ENCODE results near the gene ALPK3.

ALPK3 gene

DNA sequence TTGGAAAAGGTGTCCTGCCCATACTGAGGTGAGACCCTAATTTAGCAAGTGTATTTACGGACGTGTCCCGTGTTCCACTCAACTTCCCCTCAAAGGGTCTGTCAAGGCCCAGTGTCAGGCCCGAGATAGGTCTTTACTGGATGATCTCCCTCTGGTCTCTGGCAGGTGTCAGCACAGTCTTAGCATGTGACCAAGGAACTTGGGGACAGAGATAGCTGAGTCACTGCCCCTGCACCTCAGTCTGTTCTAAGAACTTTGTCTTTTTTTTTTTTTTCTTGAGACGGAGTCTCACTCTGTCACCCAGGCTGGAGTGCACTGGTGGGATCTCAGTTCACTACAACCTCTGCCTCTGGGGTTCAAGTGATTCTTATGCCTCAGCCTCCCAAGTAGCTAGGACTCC lies 32.1 kb upstream of the ALPK3 start:
- H3K4me3 ChIP-seq (ENCODE audit: low read length): no peak overlapping the region
- H3K4me1 ChIP-seq (ENCODE audit: control insufficient read depth, low read depth, low read length): peaks cover 5% of the 10 kb centered on the region
- H3K9ac ChIP-seq (ENCODE audit: low read length): no peak overlapping the region
- H3K9me3 ChIP-seq (ENCODE audit: control insufficient read depth, low read depth, low read length): no peaks in the 10 kb centered on the region
- no peaks in the 10 kb centered on the region for H3K27me3 ChIP-seq (ENCODE audit: control insufficient read depth, insufficient read depth, low read length)
- H3K27ac ChIP-seq (ENCODE audit: low read length): no peak overlapping the region
- peaks cover 33% of the 10 kb centered on the region for H3K36me3 ChIP-seq (ENCODE audit: control insufficient read depth, low read depth, low read length)

GRCh38 chr15:84788500-84788899 lies 28.7 kb upstream of the ALPK3 start:
- no peaks in the 10 kb centered on the region for H3K27me3 ChIP-seq (ENCODE audit: control insufficient read depth, insufficient read depth, low read length)
- no peak overlapping the region for H3K27ac ChIP-seq (ENCODE audit: low read length)
- H3K9ac ChIP-seq (ENCODE audit: low read length): no peak overlapping the region
- H3K36me3 ChIP-seq (ENCODE audit: control insufficient read depth, low read depth, low read length): peaks cover 31% of the 10 kb centered on the region
- peaks cover 5% of the 10 kb centered on the region for H3K4me1 ChIP-seq (ENCODE audit: control insufficient read depth, low read depth, low read length)
- no peak overlapping the region for H3K4me3 ChIP-seq (ENCODE audit: low read length)
- H3K9me3 ChIP-seq (ENCODE audit: control insufficient read depth, low read depth, low read length): no peaks in the 10 kb centered on the region

DNA sequence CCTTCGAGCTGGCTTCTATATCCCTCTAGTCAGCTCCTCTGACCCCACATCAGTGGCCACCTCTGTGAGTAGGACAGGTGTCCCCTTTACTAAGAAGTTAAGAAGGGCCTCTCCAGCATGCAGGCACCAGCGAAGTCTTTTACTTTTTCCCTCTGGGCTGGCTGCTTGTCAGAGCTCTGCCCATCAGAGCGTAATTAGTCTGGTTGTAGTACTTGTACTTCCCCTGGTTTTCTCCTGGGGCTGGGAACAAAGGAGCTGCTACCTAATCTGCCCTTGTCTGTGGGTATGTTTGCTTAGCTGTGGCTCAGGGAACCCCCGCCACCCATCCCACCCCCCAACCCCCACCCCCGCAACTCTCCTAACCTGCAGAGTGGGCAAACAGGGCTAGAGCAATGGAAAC lies 27.4 kb upstream of the ALPK3 start:
- Histone ChIP-seq H3K27ac (ENCODE audit: low read length) (no peak overlapping the region), H3K4me1 (ENCODE audit: control insufficient read depth, low read depth, low read length) (peaks cover 5% of the 10 kb centered on the region), H3K36me3 (ENCODE audit: control insufficient read depth, low read depth, low read length) (peaks cover 23% of the 10 kb centered on the region), H3K4me3 (ENCODE audit: low read length) (no peak overlapping the region), H3K9ac (ENCODE audit: low read length) (no peak overlapping the region), H3K27me3 (ENCODE audit: control insufficient read depth, insufficient read depth, low read length) (no peaks in the 10 kb centered on the region), H3K9me3 (ENCODE audit: control insufficient read depth, low read depth, low read length) (no peaks in the 10 kb centered on the region)

GRCh38 chr15:84790676-84791075 lies 26.5 kb upstream of the ALPK3 start:
- Histone ChIP-seq H3K9me3 (ENCODE audit: control insufficient read depth, low read depth, low read length) (no peaks in the 10 kb centered on the region), H3K27ac (ENCODE audit: low read length) (no peak overlapping the region), H3K9ac (ENCODE audit: low read length) (no peak overlapping the region), H3K36me3 (ENCODE audit: control insufficient read depth, low read depth, low read length) (peaks cover 19% of the 10 kb centered on the region), H3K27me3 (ENCODE audit: control insufficient read depth, insufficient read depth, low read length) (no peaks in the 10 kb centered on the region), H3K4me1 (ENCODE audit: control insufficient read depth, low read depth, low read length) (peaks cover 5% of the 10 kb centered on the region), H3K4me3 (ENCODE audit: low read length) (no peak overlapping the region)

DNA sequence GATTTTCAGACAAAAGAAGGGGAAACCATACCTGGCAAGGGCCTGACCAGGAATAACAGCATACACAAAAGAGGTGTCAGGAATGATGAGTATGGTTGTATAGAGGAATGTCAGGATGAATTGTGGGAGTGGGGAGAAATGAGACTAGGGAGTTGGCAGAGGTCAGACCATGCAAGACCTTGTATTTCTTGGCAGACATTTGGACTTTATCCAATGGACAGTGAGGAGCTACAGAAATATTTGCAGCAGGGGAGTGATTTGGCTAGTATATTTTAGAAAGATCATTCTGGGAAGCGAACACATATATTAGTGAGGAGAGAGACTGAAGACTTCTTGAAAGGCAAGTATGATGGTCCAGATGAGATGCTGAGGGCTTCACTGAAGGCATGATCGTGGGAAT lies 25.4 kb upstream of the ALPK3 start:
- Histone ChIP-seq H3K4me3 (ENCODE audit: low read length) (no peak overlapping the region), H3K9me3 (ENCODE audit: control insufficient read depth, low read depth, low read length) (no peaks in the 10 kb centered on the region), H3K27ac (ENCODE audit: low read length) (no peak overlapping the region), H3K36me3 (ENCODE audit: control insufficient read depth, low read depth, low read length) (peaks cover 16% of the 10 kb centered on the region), H3K27me3 (ENCODE audit: control insufficient read depth, insufficient read depth, low read length) (no peaks in the 10 kb centered on the region), H3K4me1 (ENCODE audit: control insufficient read depth, low read depth, low read length) (peaks cover 5% of the 10 kb centered on the region), H3K9ac (ENCODE audit: low read length) (no peak overlapping the region)

DNA sequence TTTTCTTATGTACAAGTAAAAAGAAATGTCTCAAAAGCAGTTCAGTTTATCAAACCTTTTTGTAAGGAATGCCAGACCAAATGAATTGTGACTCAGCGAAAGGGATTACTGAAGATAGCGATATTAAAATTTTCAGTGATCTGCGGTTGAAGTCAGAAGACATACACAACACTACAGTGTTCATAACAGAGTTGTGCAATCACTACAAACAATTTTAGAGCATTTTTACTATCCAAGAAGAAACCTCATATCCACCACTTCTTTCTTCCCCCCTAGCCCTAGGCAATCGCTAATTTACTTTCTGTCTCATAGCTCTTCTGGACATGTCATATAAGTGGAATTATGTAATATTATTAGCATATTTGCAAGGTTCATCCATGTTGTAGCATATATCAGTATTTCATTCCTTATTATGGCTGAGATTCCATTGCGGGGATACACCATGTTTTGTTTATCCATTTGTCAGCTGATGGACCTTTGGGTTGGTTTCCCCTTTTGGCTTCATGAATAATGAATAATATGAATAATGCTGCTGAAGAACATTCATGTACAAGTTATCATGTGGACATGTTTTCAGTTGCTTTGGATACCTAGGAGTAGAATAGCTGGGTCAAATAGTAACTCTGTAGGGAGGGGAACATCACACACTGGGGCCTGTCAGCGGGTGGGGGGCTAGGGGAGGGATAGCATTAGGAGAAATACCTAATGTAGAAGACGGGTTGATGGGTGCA lies 23.6 kb upstream of the ALPK3 start:
- H3K27ac ChIP-seq (ENCODE audit: low read length): no peak overlapping the region
- H3K27me3 ChIP-seq (ENCODE audit: control insufficient read depth, insufficient read depth, low read length): no peaks in the 10 kb centered on the region
- no peak overlapping the region for H3K9ac ChIP-seq (ENCODE audit: low read length)
- no peak overlapping the region for H3K4me3 ChIP-seq (ENCODE audit: low read length)
- H3K9me3 ChIP-seq (ENCODE audit: control insufficient read depth, low read depth, low read length): no peaks in the 10 kb centered on the region
- peaks cover 17% of the 10 kb centered on the region for H3K36me3 ChIP-seq (ENCODE audit: control insufficient read depth, low read depth, low read length)
- peaks cover 5% of the 10 kb centered on the region for H3K4me1 ChIP-seq (ENCODE audit: control insufficient read depth, low read depth, low read length)

- no peak overlapping the region for H3K4me3 ChIP-seq (ENCODE audit: low read length)
- no peak overlapping the region for H3K9ac ChIP-seq (ENCODE audit: low read length)
- H3K27ac ChIP-seq (ENCODE audit: low read length): no peak overlapping the region
- no peaks in the 10 kb centered on the region for H3K9me3 ChIP-seq (ENCODE audit: control insufficient read depth, low read depth, low read length)
- peaks cover 23% of the 10 kb centered on the region for H3K36me3 ChIP-seq (ENCODE audit: control insufficient read depth, low read depth, low read length)
- no peaks in the 10 kb centered on the region for H3K27me3 ChIP-seq (ENCODE audit: control insufficient read depth, insufficient read depth, low read length)
- peaks cover 5% of the 10 kb centered on the region for H3K4me1 ChIP-seq (ENCODE audit: control insufficient read depth, low read depth, low read length)
Observed at GRCh38 chr15:84794162-84794547, 23.0 kb upstream of the ALPK3 start.

GRCh38 chr15:84795186-84795585 lies 22.0 kb upstream of the ALPK3 start:
- Histone ChIP-seq H3K9ac (ENCODE audit: low read length) (no peak overlapping the region), H3K9me3 (ENCODE audit: control insufficient read depth, low read depth, low read length) (no peaks in the 10 kb centered on the region), H3K36me3 (ENCODE audit: control insufficient read depth, low read depth, low read length) (peaks cover 33% of the 10 kb centered on the region), H3K4me1 (ENCODE audit: control insufficient read depth, low read depth, low read length) (no peaks in the 10 kb centered on the region), H3K4me3 (ENCODE audit: low read length) (no peak overlapping the region), H3K27ac (ENCODE audit: low read length) (no peak overlapping the region), H3K27me3 (ENCODE audit: control insufficient read depth, insufficient read depth, low read length) (no peaks in the 10 kb centered on the region)

DNA sequence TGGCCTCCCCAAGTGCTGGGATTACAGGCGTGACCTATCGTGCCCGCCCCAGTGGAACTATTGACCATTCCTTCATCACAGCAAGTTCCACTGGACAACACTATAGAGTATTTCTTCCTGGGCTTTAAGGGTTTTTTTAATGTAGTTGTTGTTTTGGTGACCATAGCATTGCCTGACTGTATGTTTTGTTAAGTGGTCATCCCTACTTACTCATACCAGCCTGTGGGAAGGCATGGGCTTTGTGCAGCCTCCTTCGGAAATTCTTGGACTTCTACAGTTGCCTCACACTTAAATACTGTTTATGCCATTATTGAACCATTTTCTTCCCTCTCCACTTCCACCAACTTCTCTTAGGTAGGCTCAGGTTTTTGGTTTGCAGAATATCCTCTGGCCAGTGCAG lies 19.9 kb upstream of the ALPK3 start:
- no peak overlapping the region for H3K9ac ChIP-seq (ENCODE audit: low read length)
- peaks cover 33% of the 10 kb centered on the region for H3K36me3 ChIP-seq (ENCODE audit: control insufficient read depth, low read depth, low read length)
- H3K27ac ChIP-seq (ENCODE audit: low read length): no peak overlapping the region
- no peaks in the 10 kb centered on the region for H3K4me1 ChIP-seq (ENCODE audit: control insufficient read depth, low read depth, low read length)
- H3K27me3 ChIP-seq (ENCODE audit: control insufficient read depth, insufficient read depth, low read length): no peaks in the 10 kb centered on the region
- H3K9me3 ChIP-seq (ENCODE audit: control insufficient read depth, low read depth, low read length): no peaks in the 10 kb centered on the region
- no peak overlapping the region for H3K4me3 ChIP-seq (ENCODE audit: low read length)

GRCh38 chr15:84797801-84798200 lies 19.4 kb upstream of the ALPK3 start:
- H3K36me3 ChIP-seq (ENCODE audit: control insufficient read depth, low read depth, low read length): peaks cover 32% of the 10 kb centered on the region
- no peak overlapping the region for H3K9ac ChIP-seq (ENCODE audit: low read length)
- H3K27ac ChIP-seq (ENCODE audit: low read length): no peak overlapping the region
- H3K27me3 ChIP-seq (ENCODE audit: control insufficient read depth, insufficient read depth, low read length): no peaks in the 10 kb centered on the region
- no peaks in the 10 kb centered on the region for H3K4me1 ChIP-seq (ENCODE audit: control insufficient read depth, low read depth, low read length)
- no peaks in the 10 kb centered on the region for H3K9me3 ChIP-seq (ENCODE audit: control insufficient read depth, low read depth, low read length)
- H3K4me3 ChIP-seq (ENCODE audit: low read length): no peak overlapping the region

GRCh38 chr15:84798436-84798946 lies 18.7 kb upstream of the ALPK3 start:
- H3K27ac ChIP-seq (ENCODE audit: low read length): no peak overlapping the region
- peaks cover 30% of the 10 kb centered on the region for H3K36me3 ChIP-seq (ENCODE audit: control insufficient read depth, low read depth, low read length)
- H3K27me3 ChIP-seq (ENCODE audit: control insufficient read depth, insufficient read depth, low read length): no peaks in the 10 kb centered on the region
- H3K4me3 ChIP-seq (ENCODE audit: low read length): no peak overlapping the region
- H3K9me3 ChIP-seq (ENCODE audit: control insufficient read depth, low read depth, low read length): no peaks in the 10 kb centered on the region
- no peaks in the 10 kb centered on the region for H3K4me1 ChIP-seq (ENCODE audit: control insufficient read depth, low read depth, low read length)
- no peak overlapping the region for H3K9ac ChIP-seq (ENCODE audit: low read length)

GRCh38 chr15:84799511-84800187 lies 17.5 kb upstream of the ALPK3 start:
- no peaks in the 10 kb centered on the region for H3K9me3 ChIP-seq (ENCODE audit: control insufficient read depth, low read depth, low read length)
- no peak overlapping the region for H3K9ac ChIP-seq (ENCODE audit: low read length)
- no peaks in the 10 kb centered on the region for H3K4me1 ChIP-seq (ENCODE audit: control insufficient read depth, low read depth, low read length)
- H3K27me3 ChIP-seq (ENCODE audit: control insufficient read depth, insufficient read depth, low read length): no peaks in the 10 kb centered on the region
- peaks cover 30% of the 10 kb centered on the region for H3K36me3 ChIP-seq (ENCODE audit: control insufficient read depth, low read depth, low read length)
- no peak overlapping the region for H3K4me3 ChIP-seq (ENCODE audit: low read length)
- H3K27ac ChIP-seq (ENCODE audit: low read length): no peak overlapping the region

All from iPS-18a (cell line).